Brain microvascular endothelial cell (primary cell): ENCODE measurements around the gene AMBRA1.

Source experiments
- DNase-seq: peaks from one replicate; pipeline ENCODE4 v3.0.0-alpha.2; 2020
- H3K27ac ChIP-seq: fragments of 250-450 bp; sonication (Bioruptor Pico); 2 replicates; pipeline ENCODE4 v1.5.1; 2020; ENCODE audit warnings: mild to moderate bottlenecking, moderate library complexity
- H3K27me3 ChIP-seq: fragments of 250-450 bp; sonication (Bioruptor Pico); replicated peaks from 2 replicates; pipeline ENCODE4 v1.5.1; 2020; ENCODE audit warnings: mild to moderate bottlenecking
- H3K36me3 ChIP-seq: fragments of 250-450 bp; sonication (Bioruptor Pico); replicated peaks from 2 replicates; pipeline ENCODE4 v1.5.1; 2020; ENCODE audit warnings: mild to moderate bottlenecking
- H3K4me3 ChIP-seq: 2 replicates; pipeline ENCODE4 v1.5.1; 2011; ENCODE audit warnings: low read depth, mild to moderate bottlenecking, control low read depth, low read length, moderate library complexity
- CTCF ChIP-seq: IDR thresholded peaks from 2 replicates; pipeline ENCODE4 v1.5.1; 2011; ENCODE audit warnings: low read depth, mild to moderate bottlenecking, moderate library complexity, low read length, control low read depth, inconsistent platforms; ENCODE audit errors: missing control alignments
- in situ Hi-C: cut with HindIII; loops from 2 replicates; pipeline ENCODE4 v1.10.0; 2017; ENCODE audit warnings: low sequenced_read_pairs, low pct_ligation_motif_present

Gene AMBRA1

GRCh38 chr11:46632502-46632901, 38.7 kb upstream of the AMBRA1 start:
- in situ Hi-C loops: no loop called here
- no peak overlapping the region for H3K4me3 ChIP-seq
- TF ChIP-seq CTCF: no peak
- H3K27ac ChIP-seq: no peak overlapping the region
- no peak for DNase-seq
- peaks cover 12% of the 10 kb centered on the region for H3K36me3 ChIP-seq
- no peaks in the 10 kb centered on the region for H3K27me3 ChIP-seq

- TF ChIP-seq CTCF: no peak
- no peaks in the 10 kb centered on the region for H3K27me3 ChIP-seq
- peaks cover 15% of the 10 kb centered on the region for H3K36me3 ChIP-seq
- in situ Hi-C loops: no loop called here
- DNase-seq: no peak
- no peak overlapping the region for H3K27ac ChIP-seq
- no peak overlapping the region for H3K4me3 ChIP-seq
Observed at GRCh38 chr11:46631676-46632075, 37.9 kb upstream of the AMBRA1 start.

- in situ Hi-C loops: no loop called here
- TF ChIP-seq CTCF: no peak
Observed at GRCh38 chr11:46630237-46630636, 36.4 kb upstream of the AMBRA1 start.

GRCh38 chr11:46628961-46629360, 35.1 kb upstream of the AMBRA1 start:
- in situ Hi-C loops: no loop called here
- H3K36me3 ChIP-seq: peaks cover 28% of the 10 kb centered on the region
- no peaks in the 10 kb centered on the region for H3K27me3 ChIP-seq
- no peak overlapping the region for H3K4me3 ChIP-seq
- TF ChIP-seq CTCF: no peak
- H3K27ac ChIP-seq: no peak overlapping the region
- DNase-seq: no peak

More at GRCh38 chr11:46630237-46630636, 36.4 kb upstream of the AMBRA1 start:
- Histone ChIP-seq H3K27ac (no peak overlapping the region), H3K27me3 (no peaks in the 10 kb centered on the region), H3K36me3 (peaks cover 26% of the 10 kb centered on the region), H3K4me3 (no peak overlapping the region)
- no peak for DNase-seq

GRCh38 chr11:46625406-46625805, 31.6 kb upstream of the AMBRA1 start:
- Histone ChIP-seq H3K27me3 (no peaks in the 10 kb centered on the region), H3K27ac (no peak overlapping the region), H3K36me3 (peaks cover 27% of the 10 kb centered on the region), H3K4me3 (no peak overlapping the region)
- TF ChIP-seq CTCF: no peak
- in situ Hi-C loops: no loop called here
- DNase-seq: no peak

GRCh38 chr11:46618837-46619236, 25.0 kb upstream of the AMBRA1 start:
- TF ChIP-seq CTCF: no peak
- no peaks in the 10 kb centered on the region for H3K27me3 ChIP-seq
- in situ Hi-C loops: no loop called here
- H3K36me3 ChIP-seq: peaks cover 8% of the 10 kb centered on the region
- DNase-seq: no peak
- no peak overlapping the region for H3K27ac ChIP-seq
- peak overlapping the region; percentile 22 for H3K4me3 ChIP-seq
